Colonic mucosa (tissue), 4 donors: Measurements from ENCODE around the gene TNFSF12. TPM values are rescaled to one million over a fixed set of nuclear protein-coding genes. Genes with fewer than 3 reads are reported as not detected.

ENCODE experiments used
- DNase-seq: peaks from one replicate; pipeline ENCODE4 v3.0.0-alpha.2; 2020
- H3K27ac ChIP-seq: fragments of 200-600 bp; one replicate; pipeline ENCODE4 v1.8.0; 2021
- H3K27me3 ChIP-seq: fragments of 200-600 bp; one replicate; pipeline ENCODE4 v1.8.0; 2021
- H3K36me3 ChIP-seq: fragments of 200-600 bp; one replicate; pipeline ENCODE4 v1.8.0; 2021
- H3K4me1 ChIP-seq: fragments of 200-600 bp; one replicate; pipeline ENCODE4 v1.8.0; 2021; ENCODE audit warnings: mild to moderate bottlenecking
- H3K4me3 ChIP-seq: fragments of 200-600 bp; one replicate; pipeline ENCODE4 v1.8.0; 2021
- H3K9ac ChIP-seq, 2 donors: one replicate each; pipeline ENCODE4 v1.7.0; 2013; ENCODE audit warnings: control low read depth in 2 of 2, low read depth in 2 of 2, low read length in 2 of 2
- H3K9me3 ChIP-seq: fragments of 200-600 bp; one replicate; pipeline ENCODE4 v1.8.0; 2021
- CTCF ChIP-seq: fragments of 200-600 bp; IDR thresholded peaks from one replicate; pipeline ENCODE4 v1.8.0; 2022; ENCODE audit warnings: antibody characterized with exemption, mild to moderate bottlenecking
- intact Hi-C: fragments of 100-400 bp; cut with DNase I; formaldehyde crosslinking; loops from one replicate; pipeline ENCODE4 v1.14.1; 2022
- total RNA-seq, 2 donors: library from RNA; stranded (reverse); fragmentation: NEBNext Ultra II Directional in 1 of 2; extraction: Animal tissue kit (Norgen Biotek cat#: 25700) in 1 of 2; gene quantifications; one replicate each; pipeline ENCODE4 v1.2.1, GENCODE V29; 2021
- donor health status: healthy.
- donor health status: DM: no; HTN: no; CAD: no.
- donor health status: DM: no; HTN: no; CAD: no.

Gene TNFSF12
- total RNA-seq, 2 donors from 2014 or later: 11.4 to 18.3 TPM

GRCh38 chr17:7606280-7606679 lies 57.4 kb downstream of the TNFSF12 start:
- H3K27ac ChIP-seq: no peak overlapping the region
- H3K9me3 ChIP-seq: no peaks in the 10 kb centered on the region
- intact Hi-C loops: no loop called here
- no peak for DNase-seq
- no peak overlapping the region for H3K9ac ChIP-seq
- no peak overlapping the region for H3K4me3 ChIP-seq
- no peaks in the 10 kb centered on the region for H3K4me1 ChIP-seq
- no peak for TF ChIP-seq CTCF
- H3K36me3 ChIP-seq: no peaks in the 10 kb centered on the region
- H3K27me3 ChIP-seq: no peaks in the 10 kb centered on the region

Other genes with a start within 250 kb of the TNFSF12 start
- 100 to 1,000 TPM; 367 to 917 TPM for gene EIF5A, start 241.4 kb upstream of the TNFSF12 start, total RNA-seq
- gene GPS2, start 233.7 kb upstream of the TNFSF12 start, total RNA-seq: 10 to 100 TPM; 53.8 to 85.7 TPM
- 10 to 100 TPM; 30.2 to 55.8 TPM for gene NEURL4, start 219.7 kb upstream of the TNFSF12 start, total RNA-seq
- 10 to 100 TPM in 1 of 2 donors, 1 to 10 TPM in 1; 7.4 to 12.1 TPM for gene ACAP1, start 212.5 kb upstream of the TNFSF12 start, total RNA-seq
- gene KCTD11, start 196.9 kb upstream of the TNFSF12 start, total RNA-seq: 10 to 100 TPM in 1 of 2 donors, 1 to 10 TPM in 1; 5.6 to 12.6 TPM
- not detected for gene TMEM95, start 193.9 kb upstream of the TNFSF12 start, total RNA-seq
- gene TNK1, start 168.0 kb upstream of the TNFSF12 start, total RNA-seq: 10 to 100 TPM; 18.0 to 22.6 TPM
- gene PLSCR3, start 154.5 kb upstream of the TNFSF12 start, total RNA-seq: 10 to 100 TPM; 11.0 to 12.0 TPM
- 100 to 1,000 TPM in 1 of 2 donors, 10 to 100 TPM in 1; 88.2 to 101 TPM for gene TMEM256, start 145.0 kb upstream of the TNFSF12 start, total RNA-seq
- 1 to 10 TPM; 2.5 to 5.0 TPM for gene NLGN2, start 141.2 kb upstream of the TNFSF12 start, total RNA-seq
- not detected for gene SPEM1, start 128.7 kb upstream of the TNFSF12 start, total RNA-seq
- not detected for gene SPEM2, start 123.4 kb upstream of the TNFSF12 start, total RNA-seq
- not detected for gene SPEM3, start 120.2 kb upstream of the TNFSF12 start, total RNA-seq
- gene TMEM102, start 113.6 kb upstream of the TNFSF12 start, total RNA-seq: 10 to 100 TPM; 20.4 to 20.6 TPM
- gene FGF11, start 109.5 kb upstream of the TNFSF12 start, total RNA-seq: 1 to 10 TPM; 1.2 to 1.6 TPM
- 1 to 10 TPM; 4.3 to 6.1 TPM for gene CHRNB1, start 104.0 kb upstream of the TNFSF12 start, total RNA-seq
- gene ZBTB4, start 69.4 kb upstream of the TNFSF12 start, total RNA-seq: 10 to 100 TPM; 12.9 to 26.7 TPM
- gene SLC35G6, start 67.6 kb upstream of the TNFSF12 start, total RNA-seq: not detected
- 100 to 1,000 TPM in 1 of 2 donors, 10 to 100 TPM in 1; 73.5 to 137 TPM for gene POLR2A, start 64.7 kb upstream of the TNFSF12 start, total RNA-seq
- 100 to 1,000 TPM in 1 of 2 donors, 10 to 100 TPM in 1; 67.5 to 125 TPM for gene TNFSF13, start 9.7 kb downstream of the TNFSF12 start, total RNA-seq
- 10 to 100 TPM; 25.7 to 56.6 TPM for gene SENP3, start 12.9 kb downstream of the TNFSF12 start, total RNA-seq
- gene CD68, start 30.6 kb downstream of the TNFSF12 start, total RNA-seq: 10 to 100 TPM; 37.7 to 56.6 TPM
- gene MPDU1, start 34.8 kb downstream of the TNFSF12 start, total RNA-seq: 100 to 1,000 TPM in 1 of 2 donors, 10 to 100 TPM in 1; 80.1 to 111 TPM
- 1 to 10 TPM in 1 of 2 donors, under 1 TPM in 1; 0.61 to 1.0 TPM for gene SOX15, start 41.0 kb downstream of the TNFSF12 start, total RNA-seq
- gene FXR2, start 65.8 kb downstream of the TNFSF12 start, total RNA-seq: 10 to 100 TPM; 24.9 to 27.4 TPM
- gene SAT2, start 78.8 kb downstream of the TNFSF12 start, total RNA-seq: 10 to 100 TPM; 55.3 to 77.3 TPM
- gene SHBG, start 81.1 kb downstream of the TNFSF12 start, total RNA-seq: under 1 TPM; 0.42 to 0.64 TPM
- 1 to 10 TPM in 1 of 2 donors, under 1 TPM in 1; 0.54 to 1.4 TPM for gene ATP1B2, start 101.9 kb downstream of the TNFSF12 start, total RNA-seq
- 10 to 100 TPM; 64.3 to 90.0 TPM for gene TP53, start 138.4 kb downstream of the TNFSF12 start, total RNA-seq
- gene WRAP53, start 139.4 kb downstream of the TNFSF12 start, total RNA-seq: 10 to 100 TPM in 1 of 2 donors, 1 to 10 TPM in 1; 6.0 to 22.6 TPM
- under 1 TPM; 0.42 to 0.82 TPM for gene EFNB3, start 156.1 kb downstream of the TNFSF12 start, total RNA-seq
- under 1 TPM; 0.32 to 0.62 TPM for gene DNAH2, start 168.7 kb downstream of the TNFSF12 start, total RNA-seq